ENCODE measurements around the gene PI4K2A.

DNA sequence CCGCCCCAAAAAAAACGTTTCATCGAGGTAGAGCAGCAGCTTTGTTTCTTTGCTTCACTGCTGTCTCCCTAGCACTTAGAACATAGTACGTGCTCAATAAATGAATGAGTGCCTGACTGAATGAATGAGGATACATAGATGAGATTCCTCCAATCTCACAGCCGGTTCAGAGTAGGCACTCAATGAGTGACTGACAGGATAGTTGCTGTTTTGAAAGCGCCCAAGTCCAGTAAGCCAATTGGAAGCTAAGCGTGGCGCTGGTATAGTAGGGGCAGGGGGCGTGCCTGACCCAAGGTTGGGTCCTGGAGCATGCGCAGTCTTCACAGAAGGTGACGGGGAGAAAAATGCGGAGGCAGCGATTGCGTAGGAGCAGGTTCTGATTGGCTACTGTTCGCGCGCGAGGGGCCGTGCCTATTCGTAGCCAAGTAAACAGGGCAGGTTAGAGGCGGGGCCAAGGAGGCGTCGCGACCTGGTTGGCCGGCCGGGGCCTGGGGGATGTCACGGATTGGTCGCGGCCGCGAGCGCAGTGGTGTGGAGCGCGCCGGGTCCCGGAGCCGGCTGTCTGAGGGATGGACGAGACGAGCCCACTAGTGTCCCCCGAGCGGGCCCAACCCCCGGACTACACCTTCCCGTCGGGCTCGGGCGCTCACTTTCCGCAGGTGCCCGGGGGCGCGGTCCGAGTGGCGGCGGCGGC lies at the start of gene PI4K2A:
- TF ChIP-seq CTCF (IDR thresholded peaks at IDR 0.05) (no peak), POLR2A (IDR thresholded peaks at IDR 0.05) (no peak)

Data from breast epithelium (tissue), 3 donors.